Gastrocnemius medialis (tissue), 4 donors: ENCODE measurements around the gene MRPS25. TPM values are rescaled to one million over a fixed set of nuclear protein-coding genes. Genes with fewer than 3 reads are reported as not detected.
"Not testable (repeated sequence)": the region's sequence is repeated elsewhere in the genome, so short reads cannot be mapped to it uniquely, and the experiment has no call there.

ENCODE experiments used
- ATAC-seq, 2 donors: fragments of 150-250 bp; one replicate each; pipeline ENCODE4 v1.9.1; 2016
- DNase-seq, 2 donors: peaks; one replicate each; pipeline ENCODE4 v3.0.0-alpha.2; 2019
- H3K27ac ChIP-seq, 4 donors: fragments of 200-600 bp; sonication (generic); 1 replicate in 1 of 4; 2 replicates in 3 of 4; pipeline ENCODE4 v1.5.1; 2016 to 2018; ENCODE audit warnings: mild to moderate bottlenecking in 2 of 4, moderate library complexity in 1 of 4
- H3K27me3 ChIP-seq, 3 donors: fragments of 200-600 bp; sonication (generic) in 2 of 3; 1 replicate in 1 of 3; 2 replicates in 2 of 3; pipeline versions ENCODE4 v1.5.1 to v1.6.0; 2016 to 2019; ENCODE audit warnings: mild to moderate bottlenecking in 1 of 3, moderate library complexity in 1 of 3
- H3K36me3 ChIP-seq, 2 donors: fragments of 200-600 bp; sonication (generic) in 1 of 2; one replicate each; pipeline ENCODE4 v1.5.1; 2017 to 2018
- H3K4me1 ChIP-seq, 2 donors: fragments of 200-600 bp; sonication (generic) in 1 of 2; one replicate each; pipeline ENCODE4 v1.5.1; 2016 to 2017; ENCODE audit warnings: mild to moderate bottlenecking in 2 of 2
- H3K4me3 ChIP-seq, 4 donors: fragments of 200-600 bp; sonication (generic) in 3 of 4; 1 replicate in 1 of 4; 2 replicates in 3 of 4; pipeline ENCODE4 v1.5.1; 2016 to 2019; ENCODE audit warnings: mild to moderate bottlenecking in 2 of 4
- H3K9me3 ChIP-seq, 3 donors: fragments of 200-600 bp; sonication (generic) in 2 of 3; 1 replicate in 1 of 3; 2 replicates in 2 of 3; pipeline ENCODE4 v1.5.1; 2016 to 2019
- POLR2A ChIP-seq, 2 donors: fragments of 450-650 bp; IDR thresholded peaks; one replicate each; pipeline ENCODE4 v1.6.1; 2017; ENCODE audit warnings: antibody characterized with exemption in 2 of 2, mild to moderate bottlenecking in 2 of 2, moderate library complexity in 2 of 2
- in situ Hi-C, 4 donors: fragments of 200-750 bp; cut with MboI; loops; one replicate each; pipeline versions ENCODE4 v1.15.0 to v1.8.0; 2017; ENCODE audit warnings: low sequenced_read_pairs in 4 of 4
- intact Hi-C: fragments of 100-400 bp; cut with DNase I; formaldehyde crosslinking; loops from one replicate; pipeline ENCODE4 v1.15.1; 2023; ENCODE audit warnings: low total_unique reads
- total RNA-seq, 4 donors: library from RNA; depleted of rRNA; stranded (reverse); fragments of >200 nt; gene quantifications; one replicate each; pipeline versions ENCODE4 v1.1.0 to v1.2.3, GENCODE V29; 2016
- TF ChIP-seq, protein P1 (sequence below), 5 experiments: fragments of 450-650 bp in 3 of 5; fragments of 200-600 bp in 2 of 5; sonication (generic) in 2 of 5; IDR thresholded peaks in 4 of 5; conservative IDR thresholded peaks in 1 of 5; 1 replicate in 4 of 5; 2 replicates in 1 of 5; pipeline ENCODE4 v1.5.1; 2016 to 2019; ENCODE audit warnings: antibody characterized with exemption in 5 of 5, mild to moderate bottlenecking in 3 of 5, moderate library complexity in 3 of 5

Gene MRPS25
- total RNA-seq, 4 donors from 2014 or later: 71.4 to 88.6 (median 73.9) TPM

DNA sequence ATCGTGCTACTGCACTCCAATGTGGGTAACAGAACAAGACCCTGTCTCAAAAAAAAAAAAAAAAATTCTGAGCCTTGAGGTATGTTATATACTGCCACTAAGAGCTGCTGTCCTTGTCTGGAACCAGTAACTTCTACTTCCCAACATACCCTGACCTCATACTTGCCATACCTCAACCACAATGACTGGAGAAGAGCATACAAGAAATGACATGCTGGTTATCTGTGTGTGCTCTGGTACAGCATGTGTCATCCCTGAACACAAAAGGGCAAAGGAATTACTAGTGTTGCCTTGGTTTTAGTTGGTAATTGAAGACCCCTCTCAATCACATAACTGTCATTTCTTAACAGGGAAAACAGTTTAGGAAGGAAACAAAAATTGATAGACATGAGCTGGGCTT lies 54.5 kb downstream of the MRPS25 start:
- no peak for ATAC-seq

DNA sequence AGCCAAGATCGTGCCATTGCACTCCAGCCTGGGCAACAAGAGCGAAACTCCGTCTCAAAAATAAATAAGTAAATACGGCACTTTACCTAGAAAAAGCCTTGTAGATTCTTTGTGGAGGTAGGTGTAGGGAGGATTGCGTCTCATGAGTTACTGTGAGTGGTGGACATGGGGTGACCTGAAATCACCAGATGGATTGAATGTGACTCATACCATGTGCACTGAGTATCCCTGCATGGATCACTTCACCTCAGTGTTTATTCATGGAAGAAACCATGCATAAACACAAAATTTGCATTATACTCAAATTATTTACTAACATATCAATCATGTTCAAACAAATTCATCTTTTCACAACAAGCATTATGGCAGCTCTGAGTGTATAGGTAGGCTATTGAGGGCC lies 55.9 kb downstream of the MRPS25 start:
- H3K9me3 ChIP-seq: no peaks in the 10 kb centered on the region
- intact Hi-C loops: no loop called here
- no peaks in the 10 kb centered on the region for H3K27me3 ChIP-seq
- H3K36me3 ChIP-seq: peaks cover 0 to 21% of the 10 kb centered on the region in 2 donors
- peak overlapping the region in 1 of 4 donors; percentile 14 for H3K27ac ChIP-seq
- in situ Hi-C loops: no loop called here
- TF ChIP-seq POLR2A (IDR thresholded peaks at IDR 0.05): no peak
- TF ChIP-seq, protein P1, sequence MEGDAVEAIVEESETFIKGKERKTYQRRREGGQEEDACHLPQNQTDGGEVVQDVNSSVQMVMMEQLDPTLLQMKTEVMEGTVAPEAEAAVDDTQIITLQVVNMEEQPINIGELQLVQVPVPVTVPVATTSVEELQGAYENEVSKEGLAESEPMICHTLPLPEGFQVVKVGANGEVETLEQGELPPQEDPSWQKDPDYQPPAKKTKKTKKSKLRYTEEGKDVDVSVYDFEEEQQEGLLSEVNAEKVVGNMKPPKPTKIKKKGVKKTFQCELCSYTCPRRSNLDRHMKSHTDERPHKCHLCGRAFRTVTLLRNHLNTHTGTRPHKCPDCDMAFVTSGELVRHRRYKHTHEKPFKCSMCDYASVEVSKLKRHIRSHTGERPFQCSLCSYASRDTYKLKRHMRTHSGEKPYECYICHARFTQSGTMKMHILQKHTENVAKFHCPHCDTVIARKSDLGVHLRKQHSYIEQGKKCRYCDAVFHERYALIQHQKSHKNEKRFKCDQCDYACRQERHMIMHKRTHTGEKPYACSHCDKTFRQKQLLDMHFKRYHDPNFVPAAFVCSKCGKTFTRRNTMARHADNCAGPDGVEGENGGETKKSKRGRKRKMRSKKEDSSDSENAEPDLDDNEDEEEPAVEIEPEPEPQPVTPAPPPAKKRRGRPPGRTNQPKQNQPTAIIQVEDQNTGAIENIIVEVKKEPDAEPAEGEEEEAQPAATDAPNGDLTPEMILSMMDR (IDR thresholded peaks at IDR 0.05 in 4 of 5, conservative IDR thresholded peaks at IDR 0.05 in 1 of 5): no peak
- no peak for ATAC-seq
- DNase-seq: no peak
- no peak overlapping the region for H3K4me3 ChIP-seq
- H3K4me1 ChIP-seq: peaks cover 17 to 20% of the 10 kb centered on the region in 2 donors

More for the DNA sequence above, 54.5 kb downstream of the MRPS25 start:
- DNase-seq: no peak
- Histone ChIP-seq H3K36me3 (peaks cover 0 to 16% of the 10 kb centered on the region in 2 donors), H3K27me3 (no peaks in the 10 kb centered on the region), H3K27ac (peak overlapping the region in 3 of 4 donors; percentile 57 to 68 (median 63)), H3K4me1 (peaks cover 25 to 34% of the 10 kb centered on the region in 2 donors), H3K4me3 (no peak overlapping the region), H3K9me3 (no peaks in the 10 kb centered on the region)
- in situ Hi-C loops: no loop called here
- TF ChIP-seq, protein P1 (IDR thresholded peaks at IDR 0.05 in 4 of 5, conservative IDR thresholded peaks at IDR 0.05 in 1 of 5): no peak
- no peak for TF ChIP-seq POLR2A (IDR thresholded peaks at IDR 0.05)
- intact Hi-C loops: no loop called here

DNA sequence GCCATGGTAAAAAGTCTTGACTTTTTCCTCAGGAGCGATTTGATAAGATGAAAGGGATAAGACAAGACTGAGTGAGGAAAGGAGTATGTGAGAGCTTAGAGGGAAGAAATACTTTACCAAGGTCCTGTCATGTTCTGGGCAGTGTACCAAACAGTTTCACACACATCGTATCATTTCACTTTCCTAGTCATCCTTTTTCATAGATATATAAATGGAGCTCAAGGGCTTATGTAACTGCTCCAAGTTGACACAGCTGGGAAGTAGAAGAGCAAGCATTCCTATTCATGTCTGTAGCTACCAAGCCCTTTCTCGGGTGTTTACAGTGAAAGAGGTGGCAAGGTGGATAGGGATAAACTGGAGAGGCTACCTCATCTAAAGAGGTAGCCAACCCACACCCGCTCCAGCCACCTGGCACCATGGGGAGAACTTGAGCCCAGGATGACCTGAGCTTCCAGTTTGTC lies 57.4 kb downstream of the MRPS25 start:
- ATAC-seq (peak; percentile 97 to 98), DNase-seq (peak; percentile 65 to 71)
- TF ChIP-seq, protein P1 (IDR thresholded peaks at IDR 0.05 in 4 of 5, conservative IDR thresholded peaks at IDR 0.05 in 1 of 5): no peak
- TF ChIP-seq POLR2A (IDR thresholded peaks at IDR 0.05): no peak
- H3K9me3 ChIP-seq: no peaks in the 10 kb centered on the region
- intact Hi-C loops (loop anchor here (2.0 kb wide), 1 partner anchor 95 kb away; no protein-coding TSS in a partner anchor), in situ Hi-C loops (no loop called here)
- no peaks in the 10 kb centered on the region for H3K27me3 ChIP-seq
- peaks cover 17 to 18% of the 10 kb centered on the region in 2 donors for H3K4me1 ChIP-seq
- H3K4me3 ChIP-seq: no peak overlapping the region
- H3K36me3 ChIP-seq: peaks cover 0 to 14% of the 10 kb centered on the region in 2 donors
- peak overlapping the region; percentile 69 to 84 (median 82) for H3K27ac ChIP-seq

DNA sequence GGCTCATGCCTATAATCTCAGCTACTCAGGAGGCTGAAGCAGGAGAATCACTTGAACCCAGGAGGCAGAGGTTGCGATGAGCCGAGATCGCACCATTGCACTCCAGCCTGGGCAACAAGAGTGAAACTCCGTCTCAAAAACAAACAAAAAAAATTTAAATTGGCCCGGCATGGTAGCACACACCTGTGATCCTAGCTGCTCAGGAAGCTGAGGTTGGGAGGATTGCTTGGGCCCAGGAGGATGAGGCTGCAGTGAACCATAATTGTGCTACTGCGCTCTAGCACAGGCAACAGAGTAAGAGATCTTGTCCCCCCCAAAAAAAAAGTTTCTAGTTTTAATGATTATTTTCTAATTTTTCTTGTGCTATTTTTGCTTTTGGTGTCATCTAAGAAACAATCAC lies 65.9 kb downstream of the MRPS25 start:
- ATAC-seq, H3K4me1 ChIP-seq, intact Hi-C loops, DNase-seq, H3K36me3 ChIP-seq, H3K27ac ChIP-seq, H3K4me3 ChIP-seq, H3K9me3 ChIP-seq, H3K27me3 ChIP-seq, in situ Hi-C loops: not testable (repeated sequence)

Other genes starting within 250 kb of the MRPS25 start
- gene FGD5, start 246.4 kb downstream of the MRPS25 start, total RNA-seq: 1 to 10 TPM; 4.4 to 8.4 (median 5.2) TPM
- gene NR2C2, start 117.7 kb downstream of the MRPS25 start, total RNA-seq: 10 to 100 TPM; 26.0 to 45.5 (median 33.2) TPM
- 10 to 100 TPM; 26.8 to 42.6 (median 28.6) TPM for gene RBSN, start 33.8 kb upstream of the MRPS25 start, total RNA-seq
- gene CAPN7, start 140.9 kb upstream of the MRPS25 start, total RNA-seq: 100 to 1,000 TPM in 1 of 4 donors, 10 to 100 TPM in 3; 33.8 to 153 (median 69.7) TPM